Heart right ventricle (tissue), 16 donors: Measurements from ENCODE around the gene UQCRC2. TPM values are rescaled to one million over a fixed set of nuclear protein-coding genes. Genes with fewer than 3 reads are reported as not detected.

Experiments
- ATAC-seq, 8 donors: fragments of 200-7000 bp; cut with Tn5 transposase; one replicate each; pipeline ENCODE4 v1.9.1; 2020; ENCODE audit warnings: mild to moderate bottlenecking in 8 of 8, moderate library complexity in 8 of 8, moderate number of reproducible peaks in 1 of 8
- DNase-seq, 2 donors: peaks; one replicate each; pipeline ENCODE4 v3.0.0-alpha.2; 2020
- H3K27ac ChIP-seq, 10 donors: fragments of 200-600 bp; sonication (generic) in 2 of 10; one replicate each; pipeline versions ENCODE4 v1.5.0 to v1.8.0; 2020 to 2022; ENCODE audit warnings: mild to moderate bottlenecking in 3 of 10
- H3K27me3 ChIP-seq, 7 donors: fragments of 200-600 bp; one replicate each; pipeline ENCODE4 v1.8.0; 2021 to 2022; ENCODE audit warnings: mild to moderate bottlenecking in 2 of 7
- H3K36me3 ChIP-seq, 9 donors: fragments of 200-600 bp; sonication (generic) in 1 of 9; one replicate each; pipeline versions ENCODE4 v1.5.0 to v1.8.0; 2020 to 2022; ENCODE audit warnings: mild to moderate bottlenecking in 2 of 9
- H3K4me1 ChIP-seq, 9 donors: fragments of 200-600 bp; sonication (generic) in 1 of 9; one replicate each; pipeline versions ENCODE4 v1.5.0 to v1.8.0; 2020 to 2022; ENCODE audit warnings: mild to moderate bottlenecking in 4 of 9
- H3K4me3 ChIP-seq, 10 donors: fragments of 200-600 bp; sonication (generic) in 2 of 10; one replicate each; pipeline versions ENCODE4 v1.5.0 to v1.8.0; 2020 to 2022; ENCODE audit warnings: mild to moderate bottlenecking in 7 of 10, moderate library complexity in 2 of 10
- H3K9me3 ChIP-seq, 11 donors: fragments of 200-600 bp in 10 of 11; sonication (generic) in 2 of 11; one replicate each; pipeline versions ENCODE4 v1.5.0 to v1.8.0; 2013 to 2022; ENCODE audit warnings: mild to moderate bottlenecking in 2 of 11, control low read depth in 1 of 11, moderate library complexity in 1 of 11
- CTCF ChIP-seq, 9 donors: fragments of 200-600 bp; sonication (generic) in 2 of 9; IDR thresholded peaks; one replicate each; pipeline versions ENCODE4 v1.5.0 to v1.8.0; 2021 to 2022; ENCODE audit warnings: antibody characterized with exemption in 9 of 9, mild to moderate bottlenecking in 5 of 9, moderate library complexity in 1 of 9
- WGBS, 2 donors: extraction: QIAGEN DNeasy Blood & Tissue Kit; methylation state at CpG; one replicate each; pipeline ENCODE4 v1.1.7; 2013; ENCODE audit warnings: inconsistent platforms in 1 of 2; 5-methylcytosine and 5-hydroxymethylcytosine counted together
- intact Hi-C, 10 donors: fragments of 100-400 bp; cut with DNase I; formaldehyde crosslinking; loops; one replicate each; pipeline versions ENCODE4 v1.11.1 to v1.14.2; 2022
- polyA plus RNA-seq, 2 donors: library from polyadenylated mRNA; stranded (reverse); fragments of 200-250 nt; gene quantifications; one replicate each; pipeline ENCODE4 v1.2.3, GENCODE V29; 2013
- total RNA-seq, 10 donors: library from RNA; stranded (reverse); fragmentation: NEBNext Ultra II Directional in 3 of 10; extraction: Animal tissue kit (Norgen Biotek cat#: 25700) in 3 of 10; gene quantifications; one replicate each; pipeline versions ENCODE4 v1.2.1 to v1.2.4, GENCODE V29; 2021 to 2023
- donor health status: Arrhythmogenic right ventricular cardiomyopathy.
- donor health status: ischemic (EF 13 %, LVEDD 7.1; RV severe dilation, severe dysfunction).
- donor health status: healthy with polysubstance abuse.
- donor health status: DM: no; HTN: yes; CAD: no.
- donor health status: DM: no; HTN: no; CAD: no.
- donor health status: ischemic (EF 25% LVEDD 6.9; RV normal size, moderate dysfunction).
- donor health status: ischemic (EF 25% LVEDD 5.7; RV mildly dilated, moderate dysfunction).
- donor health status: healthy.
- donor health status: DM: yes; HTN: yes; CAD: no.
- donor health status: Ischemic cardiomyopathy.
- donor health status: ischemic (EF 35%, LVEDD 5.7; RV mildly dilated, moderate dysfunction).
- donor health status: nonischemic (EF 11% LVEDD 7.7; RV severe dilation, severe dysfunction).
- donor health status: DM: yes; HTN: yes; CAD: no.
- donor health status: PGD.
- donor health status: ischemic (EF 29% LVEDD 5.4; RV normal size, mild dysfunction).
- donor health status: nonischemic (EF 23%, LVEDD 6.1; RV moderate dilation, normal function).

Gene UQCRC2
- total and polyA plus RNA-seq, 12 donors: 183 to 1,183 (median 958) TPM

- ATAC-seq (no peak), DNase-seq (no peak)
- H3K4me1 ChIP-seq: peaks cover 0 to 40% (median 32%) of the 10 kb centered on the region in 9 donors
- H3K9me3 ChIP-seq: no peaks in the 10 kb centered on the region
- H3K27me3 ChIP-seq: no peaks in the 10 kb centered on the region
- intact Hi-C loops: loop anchor here in 5 of 10 donors (5.0 to 10.0 kb wide), 4 partner anchors 52 to 291 kb away; partner anchors contain the start of genes POLR3E (in 4 of the 5) and UQCRC2 (in 1 of the 5)
- peak overlapping the region in 3 of 10 donors; percentile 90 to 100 (median 99) for H3K4me3 ChIP-seq
- 64 to 73% methylated on average over 6 of the region's 6 CpGs for WGBS, 2 donors
- H3K36me3 ChIP-seq: no peaks in the 10 kb centered on the region
- TF ChIP-seq CTCF (IDR thresholded peaks at IDR 0.05): no peak
- no peak overlapping the region for H3K27ac ChIP-seq
Measured at GRCh38 chr16:22006636-22007035, 53.5 kb downstream of the UQCRC2 start.

- intact Hi-C loops: loop anchor here in 5 of 10 donors (5.0 to 10.0 kb wide), 4 partner anchors 52 to 290 kb away; partner anchors contain the start of genes POLR3E (in 4 of the 5) and UQCRC2 (in 1 of the 5)
- no peak for TF ChIP-seq CTCF (IDR thresholded peaks at IDR 0.05)
- no peaks in the 10 kb centered on the region for H3K9me3 ChIP-seq
- peak overlapping the region; percentile 58 to 100 (median 96) for H3K4me3 ChIP-seq
- DNase-seq (no peak), ATAC-seq (peak in 1 of 8 donors; percentile 10)
- 10 to 11% methylated on average over 8 of the region's 8 CpGs for WGBS, 2 donors
- H3K27ac ChIP-seq: peak overlapping the region in 9 of 10 donors; percentile 78 to 97 (median 91)
- peaks cover 0 to 44% (median 32%) of the 10 kb centered on the region in 9 donors for H3K4me1 ChIP-seq
- H3K27me3 ChIP-seq: no peaks in the 10 kb centered on the region
- H3K36me3 ChIP-seq: no peaks in the 10 kb centered on the region
Measured at GRCh38 chr16:22007159-22007508, 54.0 kb downstream of the UQCRC2 start.

- peak in 3 of 9 donors; percentile 8 to 31 (median 27) for TF ChIP-seq CTCF (IDR thresholded peaks at IDR 0.05)
- H3K36me3 ChIP-seq: no peaks in the 10 kb centered on the region
- no peaks in the 10 kb centered on the region for H3K27me3 ChIP-seq
- no peaks in the 10 kb centered on the region for H3K9me3 ChIP-seq
- intact Hi-C loops: loop anchor here in 5 of 10 donors (2.0 to 10.0 kb wide), 5 partner anchors 53 to 290 kb away; partner anchors contain the start of genes POLR3E (in 4 of the 5) and UQCRC2 (in 1 of the 5)
- peak within 1 kb of the TSS; percentile 33 to 97 (median 90) for H3K27ac ChIP-seq
- H3K4me3 ChIP-seq: peak within 1 kb of the TSS; percentile 58 to 100 (median 96)
- peak; percentile 74 to 83 for DNase-seq
- 0 to 1% methylated on average over 24 to 78 of the region's 78 CpGs for WGBS, 2 donors
- ATAC-seq: peak; percentile 85 to 97 (median 94)
- H3K4me1 ChIP-seq: peaks cover 0 to 44% (median 32%) of the 10 kb centered on the region in 9 donors
Measured at GRCh38 chr16:22007509-22008214, 54.5 kb downstream of the UQCRC2 start, which contains the start of gene MOSMO. Gene MOSMO, plus strand, starts transcription at chr16:22008111. Its CDS starts 191 bp downstream, at chr16:22008302.

GRCh38 chr16:22008215-22009059, 55.3 kb downstream of the UQCRC2 start:
- DNase-seq (peak in 1 of 2 donors; percentile 40), ATAC-seq (peak in 5 of 8 donors; percentile 6 to 36 (median 23))
- Histone ChIP-seq H3K4me1 (peaks cover 0 to 44% (median 32%) of the 10 kb centered on the region in 9 donors), H3K4me3 (peak overlapping the region; percentile 58 to 100 (median 94)), H3K9me3 (no peaks in the 10 kb centered on the region), H3K36me3 (no peaks in the 10 kb centered on the region), H3K27ac (peak overlapping the region in 8 of 10 donors; percentile 63 to 90 (median 76)), H3K27me3 (no peaks in the 10 kb centered on the region)
- 1% methylated on average over 61 to 65 of the region's 65 CpGs for WGBS, 2 donors
- intact Hi-C loops: loop anchor here in 5 of 10 donors (2.0 to 10.0 kb wide), 5 partner anchors 54 to 289 kb away; partner anchors contain the start of genes POLR3E (in 4 of the 5) and UQCRC2 (in 1 of the 5)
- no peak for TF ChIP-seq CTCF (IDR thresholded peaks at IDR 0.05)
